NCI-H524 treated with DMSO at 0.1 percent for 48 hours (cell line): ENCODE results near the gene NT5C1B.
"Not testable (repeated sequence)": the region's sequence is repeated elsewhere in the genome, so short reads cannot be mapped to it uniquely, and the experiment has no call there.

Source experiments
- DNase-seq: peaks from one replicate; lab custom pipeline; 2025; lab: John Stamatoyannopoulos, UW

Gene NT5C1B

GRCh38 chr2:18589354-18589753 is at the start of gene NT5C1B:
NT5C1B (minus strand) TSS chr2:18589569; CDS start chr2:18589468, 101 bp downstream.
- DNase-seq, result no peak

DNA sequence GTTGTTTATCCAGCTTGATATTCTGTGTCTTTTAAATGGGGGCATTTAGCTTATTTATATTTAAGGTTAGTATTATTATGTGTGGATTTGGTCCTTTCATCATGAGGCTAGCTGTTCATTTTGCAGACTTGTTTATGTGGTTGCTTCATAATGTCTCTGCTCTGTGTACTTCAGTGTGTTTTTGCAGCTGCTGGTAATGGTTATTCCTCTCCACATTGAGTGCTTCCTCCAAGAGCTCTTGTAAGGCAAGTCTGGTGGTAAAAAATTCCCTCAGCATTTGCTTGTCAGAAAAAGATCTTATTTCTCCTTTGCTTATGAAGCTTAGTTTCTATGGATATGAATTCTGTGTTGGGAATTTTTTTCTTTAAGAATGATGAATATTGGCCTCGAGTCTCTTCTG is 47.8 kb upstream of the NT5C1B start:
- no peak for DNase-seq

DNA sequence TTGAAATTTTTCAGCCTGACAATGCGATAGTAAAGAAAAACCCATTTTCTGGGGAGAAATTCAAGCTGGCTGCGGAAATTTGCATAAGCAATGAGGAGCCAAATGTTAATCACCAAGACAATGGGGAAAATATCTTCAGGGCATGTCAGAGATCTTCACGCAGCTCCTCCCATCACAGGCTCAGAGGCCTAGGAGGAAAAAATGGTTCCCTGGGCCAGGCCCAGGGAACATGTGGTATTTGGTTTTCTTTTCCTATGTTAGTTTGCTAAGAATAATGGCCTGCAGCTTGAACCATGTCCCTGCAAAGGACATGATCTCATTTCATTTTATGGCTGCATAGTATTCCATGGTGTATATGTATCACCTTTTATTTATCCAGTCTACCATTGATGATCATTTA is 43.3 kb upstream of the NT5C1B start:
- not testable (repeated sequence) for DNase-seq

DNA sequence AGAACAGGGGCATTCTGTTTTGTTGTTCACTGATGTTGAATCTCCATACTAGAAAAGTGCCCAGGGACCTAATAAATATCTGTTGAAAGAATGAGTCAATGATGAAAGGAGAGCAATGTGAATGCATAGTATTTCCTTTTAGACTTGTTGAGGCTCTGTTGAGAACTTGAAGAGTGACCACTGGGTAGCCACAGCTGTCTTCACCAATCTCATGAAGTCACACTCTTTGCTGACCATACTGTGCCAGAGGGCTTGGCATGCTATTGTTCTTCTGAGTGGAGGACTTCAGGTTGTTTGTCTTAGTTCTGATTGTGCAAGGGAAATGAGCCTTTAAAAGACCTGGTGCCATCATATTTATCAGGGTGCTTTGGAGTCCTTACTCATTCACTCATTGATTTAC is 41.6 kb upstream of the NT5C1B start:
- no peak for DNase-seq

DNA sequence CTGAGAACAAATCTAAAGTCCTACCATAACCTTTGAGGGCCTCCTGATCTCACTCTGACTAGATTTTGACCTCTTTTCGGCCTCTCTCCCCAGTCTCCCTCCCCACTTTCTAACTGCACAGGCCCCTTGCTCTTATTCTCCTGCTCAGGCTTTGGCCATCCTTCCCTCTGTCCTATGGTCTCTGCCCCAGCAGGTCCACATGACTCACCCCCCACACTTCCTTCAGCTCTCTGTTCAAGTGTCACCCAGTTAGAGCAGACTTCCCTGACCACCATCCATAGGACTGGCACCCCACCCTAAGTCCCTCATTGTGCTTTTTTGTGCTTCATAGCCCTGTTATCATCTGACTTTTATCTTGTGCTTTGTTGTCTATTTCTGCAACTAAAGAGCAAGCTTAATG is 41.2 kb upstream of the NT5C1B start:
- no peak for DNase-seq

GRCh38 chr2:18630101-18630500 is 40.7 kb upstream of the NT5C1B start:
- no peak for DNase-seq

DNA sequence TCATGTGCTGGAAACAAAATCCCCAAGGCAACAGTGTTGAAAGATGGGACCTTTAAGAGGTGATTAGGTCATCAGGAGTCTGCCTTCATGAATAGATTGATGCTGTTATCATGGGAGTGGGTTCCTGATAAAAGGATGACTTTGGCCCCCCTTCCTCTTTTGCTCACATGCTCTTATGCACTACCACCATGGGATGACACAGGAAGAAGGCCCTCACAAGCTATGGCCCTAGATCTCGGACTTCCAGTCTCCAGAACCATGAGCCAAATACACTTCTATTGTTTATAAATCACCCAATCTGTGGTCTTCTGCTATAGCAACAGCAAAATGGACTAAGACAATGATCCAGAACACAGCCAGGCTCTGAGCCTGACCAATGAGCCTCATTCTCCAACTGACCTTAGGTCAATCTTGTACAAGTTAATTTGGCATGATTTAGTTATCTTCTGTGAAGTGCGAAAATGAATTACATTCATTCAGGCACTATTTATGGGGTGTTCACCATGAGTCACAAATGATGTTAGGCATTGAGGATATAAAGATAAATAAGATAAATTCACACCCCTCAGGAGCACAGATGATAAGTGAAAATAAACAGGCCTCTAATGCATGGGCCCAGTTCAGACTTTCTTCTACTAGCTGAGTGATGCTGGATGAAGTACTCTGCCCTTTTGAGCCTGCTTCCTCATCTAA is 37.7 kb upstream of the NT5C1B start:
- DNase-seq, result no peak

- DNase-seq, result no peak
Observed at GRCh38 chr2:18626256-18626668, 36.9 kb upstream of the NT5C1B start.

DNA sequence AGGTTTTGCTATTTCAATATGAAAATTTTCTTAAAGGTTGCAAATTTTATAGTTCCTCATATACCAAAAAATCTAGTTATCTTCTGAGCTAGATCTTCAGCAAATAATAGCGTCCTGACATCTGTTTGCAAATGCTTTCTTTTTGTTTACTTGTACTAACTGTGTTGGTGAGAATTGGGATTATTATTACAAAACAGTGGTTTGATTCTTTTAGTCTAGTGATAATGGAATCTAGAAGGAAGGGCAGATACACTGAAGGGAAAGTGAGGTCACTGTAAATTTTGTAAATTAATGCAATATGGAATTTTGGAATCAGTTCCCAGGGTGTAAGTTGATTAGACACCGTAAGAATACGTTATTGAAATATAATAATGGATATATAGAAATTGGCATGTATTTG is 36.2 kb upstream of the NT5C1B start:
- DNase-seq, result no peak

GRCh38 chr2:18623782-18624181 is 34.4 kb upstream of the NT5C1B start:
- no peak for DNase-seq

GRCh38 chr2:18620867-18621632 is 31.7 kb upstream of the NT5C1B start:
- DNase-seq, result no peak

DNA sequence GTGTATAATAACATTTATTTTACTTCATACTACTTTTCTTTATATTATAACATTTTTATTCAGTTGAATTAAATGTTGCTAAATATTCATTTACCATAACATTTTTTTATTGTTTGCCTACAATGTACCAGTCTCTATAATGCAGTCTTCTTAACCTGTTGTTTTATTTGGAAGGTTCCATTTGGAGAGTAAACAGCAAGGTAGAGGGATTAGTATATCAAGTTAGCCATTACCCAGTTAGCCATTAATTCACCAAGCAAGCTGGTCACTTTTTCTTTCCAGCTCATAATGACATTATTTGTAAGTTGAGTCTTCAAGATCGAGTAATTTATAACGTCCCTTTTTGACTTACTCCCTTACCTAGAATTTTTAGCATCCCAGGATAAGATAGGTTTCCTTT is 29.7 kb upstream of the NT5C1B start:
- DNase-seq, result no peak

DNA sequence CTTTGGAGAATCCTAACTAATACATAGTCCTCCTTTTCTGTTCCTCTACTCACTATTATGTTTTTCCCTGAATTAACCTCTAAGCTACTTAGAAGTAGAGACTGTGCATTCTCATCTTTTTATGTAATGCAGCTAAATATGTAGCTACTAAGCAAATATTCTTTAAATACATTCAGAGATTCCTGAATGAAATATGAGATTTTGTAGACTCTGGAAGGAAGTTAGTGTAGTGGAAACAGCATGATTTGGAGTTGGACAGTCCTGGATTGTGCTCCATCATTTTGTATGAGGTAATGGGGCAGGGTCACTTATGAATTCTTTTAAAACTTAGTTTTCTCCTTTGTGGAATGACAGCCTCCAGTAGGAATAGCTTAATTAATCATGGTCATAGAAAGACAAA is 24.7 kb upstream of the NT5C1B start:
- DNase-seq, result no peak

DNA sequence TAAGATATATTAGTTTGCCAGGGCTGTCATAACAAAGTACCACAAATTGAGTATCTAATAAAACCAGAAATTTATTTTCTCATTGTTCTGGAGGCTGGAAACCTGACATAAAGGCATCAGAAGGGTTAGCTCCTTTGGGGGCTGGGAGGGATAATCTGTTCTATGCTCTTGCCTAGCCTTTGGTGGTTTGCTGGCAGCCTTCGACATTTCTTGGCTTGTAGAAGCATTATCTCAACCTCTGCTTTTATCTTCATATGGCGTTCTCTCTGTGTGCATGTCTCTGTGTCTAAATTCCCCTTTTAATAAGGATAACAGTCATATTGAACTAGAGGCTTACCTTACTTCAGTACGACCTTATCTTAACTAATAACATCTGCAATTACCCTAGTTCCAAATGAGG is 22.8 kb upstream of the NT5C1B start:
- DNase-seq, result no peak

DNA sequence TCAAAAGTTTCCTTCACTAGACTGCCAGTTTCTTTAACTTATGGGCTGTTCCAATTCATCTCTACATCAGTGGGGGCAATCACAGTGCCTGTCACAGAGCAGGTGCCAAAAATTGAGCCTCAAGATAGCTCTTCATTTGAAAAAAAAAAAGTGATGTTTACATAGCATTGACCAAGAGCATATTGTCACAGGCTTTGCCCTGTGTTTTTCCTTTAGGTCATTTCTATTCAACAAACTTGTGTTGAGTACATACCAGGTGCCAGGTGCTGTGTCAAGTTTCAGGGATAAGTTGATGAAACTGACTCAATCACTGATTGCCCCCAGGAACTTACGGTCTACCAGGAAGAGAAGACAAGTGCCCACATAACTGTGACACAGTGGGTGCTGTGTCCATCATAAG is 22.2 kb upstream of the NT5C1B start:
- no peak for DNase-seq

DNA sequence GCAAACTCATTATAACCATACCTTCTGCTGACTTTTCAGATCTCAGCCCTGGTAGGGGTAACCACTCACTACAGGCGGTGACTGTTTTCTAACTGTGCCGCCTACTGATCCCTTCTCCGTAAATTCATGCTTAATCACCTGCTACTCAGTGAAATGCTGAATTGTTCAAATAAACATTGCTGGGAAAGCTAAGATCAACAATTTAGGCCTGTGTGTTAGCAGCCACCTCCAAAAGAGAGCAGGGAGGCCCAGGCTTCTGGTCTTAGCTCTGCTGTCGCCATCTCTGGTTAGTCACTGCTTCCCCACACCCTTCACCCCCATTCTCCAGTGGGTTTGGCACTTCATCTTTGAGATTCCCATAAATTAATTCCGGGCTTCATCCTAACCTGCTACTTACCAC is 21.8 kb upstream of the NT5C1B start:
- no peak for DNase-seq

DNA sequence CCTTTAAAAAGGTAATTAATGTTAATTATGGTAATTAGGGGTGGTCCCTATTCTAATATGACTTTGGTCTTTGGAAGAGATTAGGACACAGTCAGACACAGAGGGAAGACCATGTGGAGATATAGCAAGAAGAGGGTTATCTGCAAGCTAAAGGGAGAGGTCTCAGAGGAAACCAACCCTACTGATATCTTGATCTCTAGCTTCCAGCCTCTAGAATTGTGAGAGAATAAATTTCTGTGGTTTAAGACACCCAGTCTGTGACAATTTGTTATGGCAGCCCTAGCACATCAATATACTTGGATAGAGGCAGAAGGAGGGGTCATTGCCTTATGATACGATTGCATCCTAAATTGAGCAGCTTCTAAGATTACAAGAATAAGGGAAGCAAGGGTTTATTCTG is 21.3 kb upstream of the NT5C1B start:
- DNase-seq, result no peak

GRCh38 chr2:18610090-18610489 is 20.7 kb upstream of the NT5C1B start:
- no peak for DNase-seq

DNA sequence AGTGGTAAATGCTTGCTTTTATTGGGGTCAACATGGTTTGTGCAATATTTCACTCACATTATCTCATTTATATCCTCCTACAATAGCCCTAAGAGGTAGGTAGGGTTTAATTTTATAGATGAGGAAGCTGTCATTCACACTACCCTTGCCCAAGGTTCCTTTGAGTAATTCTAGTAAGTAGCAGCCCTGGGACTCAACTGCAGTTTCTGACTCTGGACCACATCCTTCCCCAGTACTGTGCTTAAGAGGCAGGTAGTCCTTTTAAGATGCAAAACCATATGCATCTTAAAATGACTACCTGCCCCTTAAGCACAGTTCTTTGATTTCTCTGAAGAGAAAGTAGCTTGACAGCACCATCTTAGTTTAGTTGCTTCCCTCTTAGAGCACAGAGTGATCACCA is 15.7 kb upstream of the NT5C1B start:
- no peak for DNase-seq

- no peak for DNase-seq
Observed at GRCh38 chr2:18604531-18604885, 15.1 kb upstream of the NT5C1B start.

DNA sequence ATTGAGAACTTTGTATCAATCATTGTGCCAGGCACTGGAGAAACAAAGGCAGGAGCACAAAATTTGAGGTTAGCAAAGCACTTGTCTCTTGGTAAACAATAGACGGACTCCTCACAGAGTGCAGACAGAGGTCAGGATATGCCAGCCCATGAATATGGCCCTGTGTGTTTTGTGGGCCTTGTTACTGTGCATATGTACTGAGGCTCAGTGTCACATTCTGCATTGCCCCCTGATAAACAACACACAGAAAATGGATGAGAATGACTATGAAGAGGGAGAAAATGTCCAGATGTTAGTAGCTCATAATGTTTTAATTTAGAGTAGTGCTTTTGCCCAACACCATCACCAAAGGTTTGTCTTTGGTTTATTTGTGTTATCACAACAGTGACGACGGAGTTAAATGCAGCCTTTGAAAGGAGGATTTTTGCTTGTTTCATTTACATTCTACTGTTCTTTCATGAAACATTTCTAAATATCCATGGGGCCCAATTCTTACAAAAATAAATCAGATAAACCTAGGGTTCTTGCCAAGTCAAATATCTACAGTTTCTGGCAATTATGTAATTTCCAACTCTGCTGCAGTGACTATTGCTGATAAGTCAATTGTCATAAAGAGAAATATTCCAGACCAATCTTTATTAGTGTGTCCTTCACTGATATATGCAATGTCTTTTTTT is 14.6 kb upstream of the NT5C1B start:
- no peak for DNase-seq

GRCh38 chr2:18602298-18602697 is 12.9 kb upstream of the NT5C1B start:
- DNase-seq, result no peak

DNA sequence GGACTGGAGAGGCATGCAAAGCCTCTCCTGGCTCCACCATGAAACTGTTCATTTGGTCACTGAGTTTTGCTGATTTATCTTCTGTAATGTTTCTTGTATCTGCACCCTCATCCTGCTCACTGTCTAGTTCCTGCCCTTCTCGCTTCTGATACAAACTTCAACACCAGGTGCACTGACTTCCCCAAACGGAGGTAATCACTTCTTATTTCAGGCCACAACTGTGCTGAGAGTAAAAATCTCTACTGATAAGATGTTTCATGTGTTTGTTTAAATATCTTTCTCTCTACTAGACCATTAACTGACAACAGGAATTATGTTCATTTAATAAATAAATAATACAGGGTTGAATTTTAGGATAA is 10.9 kb upstream of the NT5C1B start:
- DNase-seq, result no peak
